Left cardiac atrium (tissue), 4 donors: Measurements from ENCODE around the gene PAX5. TPM values are rescaled to one million over a fixed set of nuclear protein-coding genes. Genes with fewer than 3 reads are reported as not detected.
"Not testable (repeated sequence)": the region's sequence is repeated elsewhere in the genome, so short reads cannot be mapped to it uniquely, and the experiment has no call there.

Source experiments
- ATAC-seq, 2 donors: fragments of 200-7000 bp; cut with Tn5 transposase; one replicate each; pipeline ENCODE4 v1.9.1; 2020; ENCODE audit warnings: mild to moderate bottlenecking in 2 of 2, moderate library complexity in 2 of 2
- DNase-seq: peaks from one replicate; pipeline ENCODE4 v3.0.0-alpha.2; 2020
- intact Hi-C, 2 donors: fragments of 100-400 bp; cut with DNase I; formaldehyde crosslinking; loops; one replicate each; pipeline versions ENCODE4 v1.14.1 to v1.15.1; 2022 to 2023
- total RNA-seq, 2 donors: library from RNA; stranded (reverse); fragmentation: NEBNext Ultra II Directional; extraction: Animal tissue kit (Norgen Biotek cat#: 25700); gene quantifications; one replicate each; pipeline ENCODE4 v1.2.1, GENCODE V29; 2021
- donor health status: DM: no; HTN: yes; CAD: no.
- donor health status: DM: no; HTN: yes; CAD: no; lungs with severe emphysema.
- donor health status: DM: yes; HTN: yes; CAD: no.
- donor health status: Dilated cardiomyopathy.

The PAX5 gene
- total RNA-seq, 2 donors from 2014 or later = 0.09 to 0.10 TPM

DNA sequence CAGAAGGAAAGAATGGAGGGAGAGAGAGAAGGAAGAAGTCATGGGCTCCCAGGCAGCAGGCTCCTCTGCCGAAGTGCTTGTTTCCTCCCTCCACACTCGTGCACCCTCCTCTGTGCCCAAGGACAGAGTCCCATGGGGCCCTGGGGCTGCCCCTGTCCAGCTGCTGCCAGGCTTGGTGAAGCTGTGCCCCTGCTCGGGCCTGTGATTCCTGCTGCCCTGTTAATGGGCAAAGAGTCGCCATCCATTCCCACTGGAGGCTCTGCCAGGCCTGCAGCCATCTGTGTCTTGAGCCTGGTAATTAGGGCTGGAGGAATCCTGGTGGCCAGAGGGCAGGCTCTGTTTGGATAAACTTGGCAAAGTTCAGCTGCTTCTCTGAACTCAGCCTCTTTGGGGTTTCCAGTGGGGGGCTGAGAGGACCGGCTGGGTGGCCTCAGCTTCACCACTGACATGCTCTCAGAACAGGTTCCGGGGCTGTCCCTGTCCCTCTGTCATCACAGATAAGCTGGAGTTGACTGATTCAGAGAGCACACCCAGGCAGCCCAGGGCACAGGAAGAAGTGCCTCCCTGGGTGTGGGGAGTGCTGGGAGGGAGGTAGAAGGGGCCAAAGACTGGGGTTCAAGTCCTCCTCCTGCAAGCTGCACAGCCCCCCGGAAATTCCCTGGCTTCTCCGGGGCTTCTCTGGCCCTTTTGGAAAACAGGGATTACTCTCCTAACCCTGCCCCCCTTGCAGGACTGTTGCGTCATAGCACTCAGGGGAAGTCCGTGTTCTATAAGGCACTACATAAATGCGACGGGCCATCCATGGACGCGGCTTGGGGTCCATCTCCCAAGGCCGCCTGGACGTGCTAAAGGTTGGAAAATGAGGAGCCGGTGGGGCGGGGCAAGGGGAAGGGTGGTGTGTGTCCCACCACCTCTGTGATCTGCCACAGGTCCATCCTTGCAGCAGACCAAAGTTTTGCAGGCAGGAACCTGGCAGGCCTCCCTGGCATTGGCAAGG lies 154.8 kb downstream of the PAX5 start:
- ATAC-seq (no peak), DNase-seq (no peak)
- intact Hi-C loops = no loop called here

DNA sequence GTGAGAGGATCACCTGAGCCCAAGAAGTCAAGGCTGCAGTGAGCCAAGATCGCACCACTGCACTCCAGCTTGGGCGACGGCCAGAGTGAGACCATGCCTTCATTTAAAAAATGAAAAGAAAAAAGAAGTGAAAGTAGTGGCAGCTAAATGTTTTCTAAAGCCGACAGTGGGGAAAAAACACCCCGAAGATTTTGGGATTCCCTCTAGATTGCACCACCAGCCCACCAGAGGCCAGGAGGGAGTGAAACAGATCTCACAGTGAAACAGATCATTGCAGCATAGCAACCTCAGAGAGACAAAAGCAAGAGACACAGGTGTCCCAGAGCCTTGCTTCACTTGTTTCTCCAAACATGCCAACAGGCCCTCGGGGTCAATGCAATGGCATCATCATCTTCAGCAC lies 156.8 kb downstream of the PAX5 start:
- no peak for DNase-seq
- intact Hi-C loops = no loop called here

DNA sequence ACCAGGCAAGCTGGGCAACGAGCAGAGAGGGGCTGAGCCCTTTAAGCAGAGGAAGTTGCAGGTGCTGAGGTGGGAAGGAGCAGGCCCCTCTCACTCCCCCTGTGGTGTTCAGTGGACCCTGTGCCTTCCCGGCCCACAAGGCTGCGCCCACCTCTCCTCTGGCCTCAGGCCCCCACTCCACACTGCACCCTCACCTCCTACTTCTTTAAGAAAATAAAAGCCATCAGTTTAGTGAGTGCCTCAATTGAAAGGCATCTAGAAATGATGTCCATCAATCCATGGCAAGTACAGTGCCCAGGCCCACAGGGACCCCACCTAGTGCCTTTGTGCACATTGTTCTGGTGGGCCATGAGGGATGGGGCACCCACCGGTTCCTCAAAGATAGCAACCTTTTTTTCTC lies 158.0 kb downstream of the PAX5 start:
- ATAC-seq (no peak), DNase-seq (no peak)
- intact Hi-C loops = no loop called here

More for the DNA sequence above, 156.8 kb downstream of the PAX5 start:
- ATAC-seq = no peak

DNA sequence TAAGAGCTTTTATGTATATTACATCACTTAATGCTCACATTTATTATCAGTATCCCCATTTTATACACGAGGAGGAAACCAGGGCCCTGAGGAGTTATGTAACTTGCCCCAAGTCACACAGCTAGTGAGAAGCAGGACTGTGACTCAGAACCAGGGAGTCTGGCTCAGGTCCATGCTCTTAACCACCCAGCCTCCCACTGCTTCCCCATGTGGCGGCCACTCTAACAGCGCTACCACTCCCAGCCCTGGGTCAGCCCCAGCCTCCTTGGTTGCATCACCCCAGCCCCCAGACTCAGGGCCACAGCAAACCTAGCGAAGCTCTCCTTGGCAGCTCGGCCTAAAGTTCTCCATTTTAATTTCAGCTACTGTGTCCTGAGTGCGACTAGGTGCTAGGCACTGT lies 159.1 kb downstream of the PAX5 start:
- intact Hi-C loops = no loop called here
- ATAC-seq = no peak
- no peak for DNase-seq

DNA sequence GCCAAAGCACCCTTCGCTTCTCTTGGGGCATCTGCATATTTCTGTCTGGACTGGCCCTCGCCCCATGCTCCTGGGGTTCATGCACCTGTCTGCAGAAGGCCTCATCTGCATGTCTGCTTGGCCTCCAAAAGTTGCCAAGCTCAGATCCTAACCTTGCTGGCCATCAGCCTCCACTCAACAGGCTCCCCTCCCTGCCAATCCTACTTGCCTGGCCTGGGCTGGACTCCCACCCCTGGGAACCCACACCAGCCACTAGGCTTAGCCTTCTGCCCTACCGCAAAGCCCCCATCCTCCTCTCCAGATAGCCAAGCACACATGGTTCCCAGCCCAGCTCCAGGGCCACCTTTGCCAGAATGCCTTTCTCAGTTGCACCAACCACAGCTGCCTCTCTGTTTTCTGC lies 159.8 kb downstream of the PAX5 start:
- DNase-seq = no peak
- intact Hi-C loops = no loop called here
- ATAC-seq = no peak

DNA sequence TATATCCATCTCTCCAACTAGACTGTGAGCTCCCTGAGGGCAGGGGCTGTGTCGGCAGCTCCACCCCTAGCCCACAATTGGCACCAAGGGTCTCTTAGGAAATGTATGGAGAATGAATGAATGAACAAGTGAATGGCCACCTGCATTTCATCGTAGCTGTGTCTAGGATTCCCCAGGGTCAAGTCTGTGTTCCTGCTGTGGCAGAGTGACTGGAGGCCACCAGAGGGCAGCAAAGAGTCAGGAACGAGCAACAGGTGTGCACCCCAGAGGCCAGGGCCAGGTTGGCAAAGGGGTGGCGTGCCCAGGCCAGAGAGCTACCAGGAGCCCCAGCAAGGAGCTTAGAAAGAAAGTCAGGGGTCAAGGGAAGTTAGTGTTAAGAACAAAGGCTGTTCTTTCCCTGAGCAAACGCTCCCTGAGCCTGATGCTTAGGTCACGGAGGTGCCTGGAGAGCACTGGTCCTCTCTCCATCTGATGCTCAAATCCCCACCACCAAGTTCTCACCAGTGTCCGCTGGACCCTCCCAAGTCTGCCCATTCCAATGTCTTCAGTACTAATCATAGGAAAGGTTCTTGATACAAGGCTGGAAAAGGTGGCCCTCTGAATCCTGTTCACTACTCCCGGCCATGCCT lies 160.7 kb downstream of the PAX5 start:
- DNase-seq (peak; percentile 73), ATAC-seq (peak; percentile 57 to 78)
- intact Hi-C loops = no loop called here

DNA sequence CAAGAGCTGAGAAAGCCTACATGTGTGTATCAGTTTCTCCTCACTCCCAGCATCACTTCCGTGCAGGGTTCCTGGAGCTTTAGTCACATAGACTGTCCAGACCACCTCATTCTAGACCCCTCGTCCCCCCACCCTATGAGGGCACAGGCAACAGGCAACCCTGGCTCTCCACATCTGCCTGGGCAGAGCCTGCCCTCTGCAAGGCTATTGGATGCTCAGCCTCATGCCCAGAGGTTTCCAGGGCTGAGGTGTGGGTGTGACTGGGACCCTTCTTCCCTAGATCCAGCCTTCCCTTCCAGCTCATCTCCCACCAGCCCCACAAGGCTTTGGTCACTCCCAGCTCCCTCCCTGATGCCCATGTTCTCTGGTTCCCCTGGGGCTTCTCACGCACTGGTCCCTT lies 161.4 kb downstream of the PAX5 start:
- ATAC-seq = no peak
- no peak for DNase-seq
- intact Hi-C loops = no loop called here

DNA sequence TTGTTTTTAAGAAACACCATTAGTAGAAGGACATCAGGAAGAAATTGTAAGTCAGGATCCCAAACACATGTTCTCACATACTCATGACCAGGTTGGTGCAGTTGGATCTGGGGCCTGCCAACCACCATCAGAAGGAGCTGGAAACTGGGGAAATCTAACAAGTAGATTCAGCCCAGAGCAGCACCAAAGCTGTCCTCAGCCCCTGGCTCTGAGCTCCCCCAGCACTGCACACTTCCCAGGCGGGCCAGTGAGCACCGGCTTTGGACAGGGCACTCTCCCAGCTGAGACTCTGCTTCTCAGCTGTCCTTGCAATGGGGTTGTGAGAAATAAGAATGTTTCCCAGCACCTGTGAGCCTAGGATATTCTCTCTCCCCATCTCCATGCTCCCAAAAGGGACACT lies 162.5 kb downstream of the PAX5 start:
- ATAC-seq (no peak), DNase-seq (no peak)
- intact Hi-C loops = no loop called here

DNA sequence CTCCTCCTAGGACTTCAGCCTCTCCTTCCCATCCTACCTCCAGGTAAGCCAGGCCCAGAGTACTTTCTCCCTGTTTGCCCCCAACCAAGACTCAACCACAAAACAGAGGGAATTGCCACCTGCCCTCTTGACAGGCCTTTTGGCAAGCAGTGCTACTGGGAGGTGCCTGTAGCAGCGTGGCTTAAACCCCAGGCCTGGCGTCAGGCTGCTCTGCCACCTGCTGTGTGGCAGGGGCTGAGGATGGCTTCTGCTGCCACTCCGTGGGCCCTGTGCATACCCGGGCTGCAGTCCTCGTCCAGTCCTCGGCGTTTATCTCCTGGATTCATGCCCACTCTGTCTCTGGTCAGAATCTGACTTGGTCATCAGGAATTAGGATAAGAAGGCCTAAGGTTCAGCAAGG lies 163.1 kb downstream of the PAX5 start:
- intact Hi-C loops = no loop called here
- DNase-seq (no peak), ATAC-seq (no peak)

DNA sequence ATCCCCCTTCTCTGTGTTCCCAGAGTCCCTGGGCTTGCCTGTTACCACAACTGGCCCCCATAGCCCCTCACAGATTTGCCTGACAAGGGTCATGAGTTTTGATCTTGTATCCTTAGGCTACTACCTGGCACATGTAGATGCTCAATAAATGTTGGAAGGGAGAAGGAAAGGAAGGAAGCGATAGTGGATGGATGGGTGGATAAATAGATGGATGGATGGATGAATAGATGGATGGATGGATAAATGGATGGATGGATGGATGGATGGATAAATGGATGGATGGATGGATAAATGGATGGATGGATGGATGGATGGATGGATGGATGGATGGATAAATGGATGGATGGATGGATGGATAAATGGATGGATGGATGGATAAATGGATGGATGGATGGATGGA lies 164.5 kb downstream of the PAX5 start:
- ATAC-seq, intact Hi-C loops: not testable (repeated sequence)

DNA sequence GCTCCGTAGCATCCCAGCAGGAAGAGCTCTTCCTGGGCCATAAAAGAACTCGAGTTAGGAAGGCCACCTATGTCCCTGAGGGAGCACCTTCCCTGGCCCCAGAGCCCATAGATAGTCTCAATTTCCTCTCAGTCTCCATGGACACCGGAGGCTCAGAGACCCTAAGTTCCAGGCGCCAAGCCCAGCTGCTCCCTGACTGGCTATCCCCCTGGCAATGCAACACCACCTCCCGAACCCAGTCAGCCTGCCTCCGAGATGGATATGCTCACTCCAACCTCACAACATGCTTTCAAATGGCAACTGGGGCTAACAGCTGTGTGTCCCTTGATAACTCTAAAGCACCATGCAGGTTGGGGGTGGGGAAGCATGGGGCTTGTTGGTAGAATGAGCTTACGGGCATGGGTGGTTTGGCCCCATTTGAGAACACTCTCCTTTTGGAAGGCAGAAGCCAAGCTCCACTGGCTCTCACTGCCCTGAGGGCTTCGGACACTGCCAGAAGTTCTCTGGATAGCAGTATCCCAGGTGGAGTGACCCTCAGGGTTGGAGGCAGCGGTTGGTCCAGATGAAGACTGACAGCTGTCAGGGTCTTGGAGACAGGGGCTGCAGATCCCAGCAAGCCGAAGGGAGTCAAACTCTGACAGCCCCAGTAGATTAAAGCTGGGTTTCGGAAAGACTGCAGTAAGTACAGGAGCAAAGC lies 165.3 kb downstream of the PAX5 start:
- intact Hi-C loops = no loop called here
- no peak for DNase-seq

More for the DNA sequence above, 164.5 kb downstream of the PAX5 start:
- not testable (repeated sequence) for DNase-seq

DNA sequence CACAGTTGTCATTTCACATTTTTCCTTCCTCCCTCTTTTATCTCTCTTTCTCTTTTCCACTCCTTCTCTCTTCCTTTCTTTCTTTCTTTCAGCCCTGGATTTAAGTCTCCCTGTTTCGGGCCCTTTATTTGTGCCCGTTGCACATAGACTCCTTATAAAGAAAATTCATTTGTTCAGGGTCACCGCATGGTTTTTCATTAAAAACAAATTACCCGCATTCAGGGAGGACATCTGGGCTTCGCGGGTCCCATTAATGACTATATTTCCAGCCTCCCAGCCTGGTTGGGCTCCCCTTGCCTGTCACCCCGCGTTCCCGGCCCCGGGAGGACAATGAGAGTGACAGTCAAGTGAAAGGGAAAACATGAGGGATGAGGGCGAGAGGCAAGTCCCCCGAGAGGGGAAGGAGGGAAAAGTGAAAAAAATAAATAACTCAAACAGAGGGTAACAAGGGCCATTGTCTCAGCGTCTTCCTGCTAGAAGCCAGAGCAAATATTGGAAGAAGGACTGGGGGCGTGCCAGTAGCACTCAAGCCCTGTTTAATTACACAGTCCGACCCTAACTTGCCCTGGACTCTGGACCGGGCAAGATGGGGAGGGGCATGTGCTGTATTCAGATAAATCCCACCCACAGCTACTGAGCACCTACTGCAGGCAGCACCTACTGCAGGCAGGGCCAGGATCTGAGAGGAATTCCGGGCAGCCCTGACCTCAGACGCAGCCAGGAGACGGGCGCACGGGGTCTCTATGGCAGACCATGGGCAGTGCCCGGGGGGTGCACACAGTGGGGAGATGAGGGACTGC lies 166.2 kb downstream of the PAX5 start:
- intact Hi-C loops = no loop called here
- DNase-seq (no peak), ATAC-seq (no peak)

More for the DNA sequence above, 165.3 kb downstream of the PAX5 start:
- no peak for ATAC-seq

DNA sequence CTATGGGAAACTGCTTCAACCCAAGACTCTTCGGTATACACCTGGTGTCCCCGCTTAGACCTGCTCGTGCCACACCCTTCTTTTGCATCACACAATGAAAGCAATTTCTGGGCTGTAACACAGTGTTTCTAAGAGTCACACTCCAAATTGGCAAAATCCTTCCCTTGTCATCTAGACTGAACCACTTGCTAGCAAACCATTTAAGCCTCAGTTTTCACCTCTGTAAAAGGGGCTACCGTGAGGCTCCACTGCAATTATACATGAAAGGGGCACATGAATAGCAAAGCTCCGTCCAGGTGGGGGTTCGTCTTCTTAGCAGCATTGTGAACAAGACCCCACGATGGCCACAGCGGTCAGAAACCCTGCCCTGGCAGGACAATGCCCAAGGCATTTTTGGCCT lies 166.8 kb downstream of the PAX5 start:
- intact Hi-C loops = no loop called here

DNA sequence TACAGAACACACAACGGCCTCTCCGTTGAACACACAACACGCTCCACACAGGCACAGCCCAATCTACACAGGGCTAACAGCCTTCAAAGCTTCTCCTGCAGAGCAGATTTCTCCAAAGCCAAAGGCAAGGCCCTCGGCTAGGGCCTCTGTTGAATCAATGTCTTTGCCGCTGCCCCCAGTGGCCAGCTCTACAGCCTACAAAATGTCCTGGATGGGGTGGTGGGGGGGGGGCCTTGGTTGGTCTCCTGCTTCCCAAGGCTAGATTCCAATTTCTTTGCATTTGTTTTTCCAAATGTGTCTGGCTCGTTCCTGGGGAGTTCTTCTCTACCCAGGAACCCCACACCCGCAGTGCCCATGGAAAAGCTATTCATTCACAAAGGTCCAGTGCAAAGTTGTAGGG lies 167.2 kb downstream of the PAX5 start:
- DNase-seq = no peak
- no peak for ATAC-seq

More for the DNA sequence above, 166.8 kb downstream of the PAX5 start:
- DNase-seq (no peak), ATAC-seq (no peak)

DNA sequence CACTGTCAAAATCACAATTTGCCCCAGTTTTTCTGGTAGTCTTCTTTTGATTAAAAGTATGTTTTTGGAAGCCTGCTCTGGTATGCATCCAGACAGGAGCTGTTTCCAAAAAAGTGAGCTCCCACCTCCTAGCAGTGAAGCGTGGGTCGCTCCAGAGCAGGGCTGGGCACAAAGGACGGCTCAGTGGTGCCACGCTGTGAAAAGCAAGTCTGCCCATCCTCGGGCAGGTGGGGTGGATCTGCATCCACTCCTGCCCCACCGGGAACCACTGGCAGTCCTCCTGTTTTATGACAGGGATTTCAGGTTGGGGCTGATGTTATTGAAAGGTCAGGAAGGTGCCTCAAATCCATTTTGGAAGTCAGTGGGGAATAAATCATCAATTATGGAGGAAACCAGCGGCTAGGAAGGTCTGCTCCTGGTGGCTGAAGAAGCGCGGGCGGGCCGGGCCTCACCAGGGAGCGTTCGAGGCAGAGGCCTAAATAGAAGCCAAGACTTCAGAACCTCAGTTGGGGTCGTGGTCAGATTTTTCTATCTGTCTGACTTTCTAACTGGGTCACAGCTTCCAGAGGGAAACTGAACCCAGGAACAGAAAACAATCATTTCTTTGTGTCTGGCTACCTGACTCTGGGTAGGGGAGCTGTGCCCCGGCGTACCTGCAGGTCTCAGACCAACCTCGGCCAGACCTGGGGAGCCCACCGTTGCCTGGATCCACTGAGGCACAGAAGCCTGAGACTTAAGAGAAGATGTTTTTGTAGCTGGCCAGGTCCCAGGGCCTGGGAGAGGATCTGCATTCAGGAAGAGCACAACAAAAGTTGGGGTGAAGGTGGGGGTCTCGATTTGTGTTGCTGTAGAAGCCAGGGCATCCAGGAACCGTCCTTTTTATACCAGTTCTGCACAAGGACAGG lies 168.1 kb downstream of the PAX5 start:
- DNase-seq (no peak), ATAC-seq (no peak)
- intact Hi-C loops = no loop called here

More for the DNA sequence above, 167.2 kb downstream of the PAX5 start:
- intact Hi-C loops = no loop called here

DNA sequence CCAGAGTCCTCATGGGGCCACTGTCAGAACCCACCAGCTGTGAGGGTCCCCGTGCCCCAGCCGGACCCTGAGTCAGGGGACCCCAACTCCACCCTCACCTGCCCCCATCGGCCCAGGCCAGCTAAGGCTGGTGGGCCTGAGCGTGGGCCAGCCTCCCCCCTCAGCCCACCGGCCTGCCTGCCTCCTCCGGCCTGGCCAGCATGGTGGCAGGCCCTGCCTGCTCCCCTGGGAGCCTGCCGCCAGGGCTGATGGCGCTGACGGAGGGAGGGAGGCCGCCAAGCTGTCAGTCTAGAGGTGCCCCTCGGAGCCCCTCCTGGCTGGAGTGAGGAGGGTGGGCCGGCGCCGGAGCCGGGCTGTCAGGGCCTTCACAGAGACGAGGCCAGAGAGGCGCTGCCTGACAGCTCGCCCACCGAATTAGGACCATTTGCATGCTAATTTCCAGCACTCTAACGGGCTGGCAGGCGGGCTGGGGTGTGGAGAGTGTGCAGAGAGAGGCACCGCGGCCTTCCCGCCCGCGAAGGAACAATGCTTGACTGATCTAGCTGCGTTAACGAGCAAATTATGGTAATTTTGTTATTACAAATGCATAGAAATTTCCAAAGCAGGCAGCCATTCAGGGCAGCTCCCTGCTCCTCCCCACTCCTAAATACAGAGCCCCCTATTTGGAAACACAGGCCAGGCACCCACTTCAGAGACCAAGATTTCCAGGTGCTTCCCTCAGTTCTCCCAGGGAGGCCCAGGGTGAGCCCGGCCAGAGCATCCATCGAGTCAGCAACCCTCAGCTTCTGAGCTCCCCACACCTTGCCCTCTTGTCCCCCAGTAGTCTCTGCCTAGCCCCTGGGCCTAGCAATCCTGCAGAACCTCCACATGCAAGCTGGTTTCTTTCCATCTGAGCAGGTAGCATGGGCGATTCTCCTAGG lies 169.3 kb downstream of the PAX5 start:
- DNase-seq (peak; percentile 0), ATAC-seq (no peak)
- intact Hi-C loops = no loop called here
